NCI-H187 (cell line): ENCODE results near the gene CNTRL.
"Not testable (repeated sequence)": the region's sequence is repeated elsewhere in the genome, so short reads cannot be mapped to it uniquely, and the experiment has no call there.

Source experiments
- DNase-seq, 2 experiments: peaks; one replicate each; lab custom pipeline; 2025; lab: John Stamatoyannopoulos, UW

CNTRL gene

GRCh38 chr9:121071370-121071755, 3.4 kb upstream of the CNTRL start:
- DNase-seq = no peak

- no peak for DNase-seq
Measured at GRCh38 chr9:121071756-121072421, 2.9 kb upstream of the CNTRL start.

GRCh38 chr9:121073038-121073437, 1.7 kb upstream of the CNTRL start:
- no peak for DNase-seq

- no peak for DNase-seq
Measured at GRCh38 chr9:121075251-121076036, 689 bp downstream of the CNTRL start.

- DNase-seq = no peak
Measured at GRCh38 chr9:121082075-121082474, 7.3 kb downstream of the CNTRL start.

- no peak for DNase-seq
Measured at GRCh38 chr9:121085661-121086060, 10.9 kb downstream of the CNTRL start.

- DNase-seq = no peak
Measured at GRCh38 chr9:121088576-121088975, 13.8 kb downstream of the CNTRL start.

- not testable (repeated sequence) for DNase-seq
Measured at GRCh38 chr9:121090743-121091142, 16.0 kb downstream of the CNTRL start.

GRCh38 chr9:121095057-121095456, 20.3 kb downstream of the CNTRL start:
- no peak for DNase-seq

- no peak for DNase-seq
Measured at GRCh38 chr9:121098567-121099198, 23.9 kb downstream of the CNTRL start.

GRCh38 chr9:121104054-121104453, 29.3 kb downstream of the CNTRL start:
- DNase-seq = not testable (repeated sequence)

- DNase-seq = no peak
Measured at GRCh38 chr9:121105531-121105930, 30.8 kb downstream of the CNTRL start.

GRCh38 chr9:121107029-121107428, 32.3 kb downstream of the CNTRL start:
- DNase-seq = no peak

GRCh38 chr9:121107881-121108280, 33.1 kb downstream of the CNTRL start:
- DNase-seq = no peak

- DNase-seq = no peak
Measured at GRCh38 chr9:121115466-121115865, 40.7 kb downstream of the CNTRL start.

- no peak for DNase-seq
Measured at GRCh38 chr9:121118266-121118665, 43.5 kb downstream of the CNTRL start.

- no peak for DNase-seq
Measured at GRCh38 chr9:121120386-121120785, 45.6 kb downstream of the CNTRL start.

GRCh38 chr9:121121582-121122087, 46.9 kb downstream of the CNTRL start:
- no peak for DNase-seq

GRCh38 chr9:121122246-121123032, 47.7 kb downstream of the CNTRL start:
- no peak for DNase-seq

- no peak for DNase-seq
Measured at GRCh38 chr9:121123816-121124535, 49.2 kb downstream of the CNTRL start.

GRCh38 chr9:121125590-121125989, 50.8 kb downstream of the CNTRL start:
- no peak for DNase-seq
